ENCODE measurements around the gene SPTB.

The SPTB gene

GRCh38 chr14:64748521-64748920 lies 131.2 kb downstream of the SPTB start:
- Histone ChIP-seq H3K27me3 (ENCODE audit: control insufficient read depth in 1 of 2, insufficient read depth in 2 of 2, low read length in 2 of 2) (no peaks in the 10 kb centered on the region), H3K27ac (ENCODE audit: low read depth, low read length) (no peak overlapping the region), H3K4me3 (ENCODE audit: low read depth in 1 of 2, low read length in 2 of 2) (no peak overlapping the region), H3K9me3 (ENCODE audit: control insufficient read depth in 1 of 2, low read length in 2 of 2) (no peaks in the 10 kb centered on the region), H3K9ac (ENCODE audit: low read depth in 1 of 2, low read length in 2 of 2) (no peak overlapping the region), H3K36me3 (ENCODE audit: control insufficient read depth in 1 of 2, insufficient read depth in 2 of 2, low read length in 2 of 2) (peaks cover 8 to 22% of the 10 kb centered on the region in 2 donors), H3K4me1 (ENCODE audit: control insufficient read depth in 1 of 2, insufficient read depth in 2 of 2, low read length in 2 of 2) (no peaks in the 10 kb centered on the region)

GRCh38 chr14:64747327-64747726 lies 132.4 kb downstream of the SPTB start:
- H3K4me3 ChIP-seq (ENCODE audit: low read depth in 1 of 2, low read length in 2 of 2) = no peak overlapping the region
- no peak overlapping the region for H3K27ac ChIP-seq (ENCODE audit: low read depth, low read length)
- H3K9me3 ChIP-seq (ENCODE audit: control insufficient read depth in 1 of 2, low read length in 2 of 2) = no peaks in the 10 kb centered on the region
- no peak overlapping the region for H3K9ac ChIP-seq (ENCODE audit: low read depth in 1 of 2, low read length in 2 of 2)
- H3K4me1 ChIP-seq (ENCODE audit: control insufficient read depth in 1 of 2, insufficient read depth in 2 of 2, low read length in 2 of 2) = no peaks in the 10 kb centered on the region
- H3K36me3 ChIP-seq (ENCODE audit: control insufficient read depth in 1 of 2, insufficient read depth in 2 of 2, low read length in 2 of 2) = peaks cover 11 to 34% of the 10 kb centered on the region in 2 donors
- H3K27me3 ChIP-seq (ENCODE audit: control insufficient read depth in 1 of 2, insufficient read depth in 2 of 2, low read length in 2 of 2) = no peaks in the 10 kb centered on the region

- H3K9ac ChIP-seq (ENCODE audit: low read depth in 1 of 2, low read length in 2 of 2) = no peak overlapping the region
- H3K27ac ChIP-seq (ENCODE audit: low read depth, low read length) = no peak overlapping the region
- H3K27me3 ChIP-seq (ENCODE audit: control insufficient read depth in 1 of 2, insufficient read depth in 2 of 2, low read length in 2 of 2) = no peaks in the 10 kb centered on the region
- H3K9me3 ChIP-seq (ENCODE audit: control insufficient read depth in 1 of 2, low read length in 2 of 2) = no peaks in the 10 kb centered on the region
- peaks cover 13 to 42% of the 10 kb centered on the region in 2 donors for H3K36me3 ChIP-seq (ENCODE audit: control insufficient read depth in 1 of 2, insufficient read depth in 2 of 2, low read length in 2 of 2)
- no peak overlapping the region for H3K4me3 ChIP-seq (ENCODE audit: low read depth in 1 of 2, low read length in 2 of 2)
- H3K4me1 ChIP-seq (ENCODE audit: control insufficient read depth in 1 of 2, insufficient read depth in 2 of 2, low read length in 2 of 2) = no peaks in the 10 kb centered on the region
Measured at GRCh38 chr14:64746298-64747250, 133.1 kb downstream of the SPTB start.

- Histone ChIP-seq H3K27me3 (ENCODE audit: control insufficient read depth in 1 of 2, insufficient read depth in 2 of 2, low read length in 2 of 2) (no peaks in the 10 kb centered on the region), H3K4me1 (ENCODE audit: control insufficient read depth in 1 of 2, insufficient read depth in 2 of 2, low read length in 2 of 2) (no peaks in the 10 kb centered on the region), H3K9me3 (ENCODE audit: control insufficient read depth in 1 of 2, low read length in 2 of 2) (no peaks in the 10 kb centered on the region), H3K27ac (ENCODE audit: low read depth, low read length) (no peak overlapping the region), H3K4me3 (ENCODE audit: low read depth in 1 of 2, low read length in 2 of 2) (no peak overlapping the region), H3K9ac (ENCODE audit: low read depth in 1 of 2, low read length in 2 of 2) (no peak overlapping the region), H3K36me3 (ENCODE audit: control insufficient read depth in 1 of 2, insufficient read depth in 2 of 2, low read length in 2 of 2) (peaks cover 23 to 52% of the 10 kb centered on the region in 2 donors)
Measured at GRCh38 chr14:64745511-64746091, 134.1 kb downstream of the SPTB start.

- no peak overlapping the region for H3K4me3 ChIP-seq (ENCODE audit: low read depth in 1 of 2, low read length in 2 of 2)
- no peaks in the 10 kb centered on the region for H3K9me3 ChIP-seq (ENCODE audit: control insufficient read depth in 1 of 2, low read length in 2 of 2)
- H3K9ac ChIP-seq (ENCODE audit: low read depth in 1 of 2, low read length in 2 of 2) = no peak overlapping the region
- no peak overlapping the region for H3K27ac ChIP-seq (ENCODE audit: low read depth, low read length)
- H3K27me3 ChIP-seq (ENCODE audit: control insufficient read depth in 1 of 2, insufficient read depth in 2 of 2, low read length in 2 of 2) = no peaks in the 10 kb centered on the region
- H3K36me3 ChIP-seq (ENCODE audit: control insufficient read depth in 1 of 2, insufficient read depth in 2 of 2, low read length in 2 of 2) = peaks cover 38 to 71% of the 10 kb centered on the region in 2 donors
- no peaks in the 10 kb centered on the region for H3K4me1 ChIP-seq (ENCODE audit: control insufficient read depth in 1 of 2, insufficient read depth in 2 of 2, low read length in 2 of 2)
Measured at GRCh38 chr14:64743061-64743460, 136.6 kb downstream of the SPTB start.

- no peak overlapping the region for H3K27ac ChIP-seq (ENCODE audit: low read depth, low read length)
- H3K9me3 ChIP-seq (ENCODE audit: control insufficient read depth in 1 of 2, low read length in 2 of 2) = no peaks in the 10 kb centered on the region
- peaks cover 38 to 71% of the 10 kb centered on the region in 2 donors for H3K36me3 ChIP-seq (ENCODE audit: control insufficient read depth in 1 of 2, insufficient read depth in 2 of 2, low read length in 2 of 2)
- no peak overlapping the region for H3K4me3 ChIP-seq (ENCODE audit: low read depth in 1 of 2, low read length in 2 of 2)
- no peaks in the 10 kb centered on the region for H3K27me3 ChIP-seq (ENCODE audit: control insufficient read depth in 1 of 2, insufficient read depth in 2 of 2, low read length in 2 of 2)
- H3K9ac ChIP-seq (ENCODE audit: low read depth in 1 of 2, low read length in 2 of 2) = no peak overlapping the region
- peaks cover 3% of the 10 kb centered on the region in 2 donors for H3K4me1 ChIP-seq (ENCODE audit: control insufficient read depth in 1 of 2, insufficient read depth in 2 of 2, low read length in 2 of 2)
Measured at GRCh38 chr14:64741961-64742360, 137.7 kb downstream of the SPTB start.

GRCh38 chr14:64741200-64741599 lies 138.5 kb downstream of the SPTB start:
- Histone ChIP-seq H3K36me3 (ENCODE audit: control insufficient read depth in 1 of 2, insufficient read depth in 2 of 2, low read length in 2 of 2) (peaks cover 38 to 70% of the 10 kb centered on the region in 2 donors), H3K4me1 (ENCODE audit: control insufficient read depth in 1 of 2, insufficient read depth in 2 of 2, low read length in 2 of 2) (peaks cover 10 to 11% of the 10 kb centered on the region in 2 donors), H3K9ac (ENCODE audit: low read depth in 1 of 2, low read length in 2 of 2) (no peak overlapping the region), H3K27me3 (ENCODE audit: control insufficient read depth in 1 of 2, insufficient read depth in 2 of 2, low read length in 2 of 2) (no peaks in the 10 kb centered on the region), H3K9me3 (ENCODE audit: control insufficient read depth in 1 of 2, low read length in 2 of 2) (no peaks in the 10 kb centered on the region), H3K27ac (ENCODE audit: low read depth, low read length) (no peak overlapping the region), H3K4me3 (ENCODE audit: low read depth in 1 of 2, low read length in 2 of 2) (no peak overlapping the region)

GRCh38 chr14:64738281-64738804 lies 141.4 kb downstream of the SPTB start:
- Histone ChIP-seq H3K9me3 (ENCODE audit: control insufficient read depth in 1 of 2, low read length in 2 of 2) (no peaks in the 10 kb centered on the region), H3K36me3 (ENCODE audit: control insufficient read depth in 1 of 2, insufficient read depth in 2 of 2, low read length in 2 of 2) (peaks cover 31 to 61% of the 10 kb centered on the region in 2 donors), H3K27ac (ENCODE audit: low read depth, low read length) (no peak overlapping the region), H3K9ac (ENCODE audit: low read depth in 1 of 2, low read length in 2 of 2) (no peak overlapping the region), H3K4me1 (ENCODE audit: control insufficient read depth in 1 of 2, insufficient read depth in 2 of 2, low read length in 2 of 2) (peaks cover 13 to 14% of the 10 kb centered on the region in 2 donors), H3K4me3 (ENCODE audit: low read depth in 1 of 2, low read length in 2 of 2) (no peak overlapping the region), H3K27me3 (ENCODE audit: control insufficient read depth in 1 of 2, insufficient read depth in 2 of 2, low read length in 2 of 2) (no peaks in the 10 kb centered on the region)

GRCh38 chr14:64737391-64738280 lies 142.1 kb downstream of the SPTB start:
- H3K27ac ChIP-seq (ENCODE audit: low read depth, low read length) = no peak overlapping the region
- H3K27me3 ChIP-seq (ENCODE audit: control insufficient read depth in 1 of 2, insufficient read depth in 2 of 2, low read length in 2 of 2) = no peaks in the 10 kb centered on the region
- H3K4me1 ChIP-seq (ENCODE audit: control insufficient read depth in 1 of 2, insufficient read depth in 2 of 2, low read length in 2 of 2) = peaks cover 13 to 14% of the 10 kb centered on the region in 2 donors
- H3K9ac ChIP-seq (ENCODE audit: low read depth in 1 of 2, low read length in 2 of 2) = no peak overlapping the region
- H3K36me3 ChIP-seq (ENCODE audit: control insufficient read depth in 1 of 2, insufficient read depth in 2 of 2, low read length in 2 of 2) = peaks cover 30 to 59% of the 10 kb centered on the region in 2 donors
- no peaks in the 10 kb centered on the region for H3K9me3 ChIP-seq (ENCODE audit: control insufficient read depth in 1 of 2, low read length in 2 of 2)
- H3K4me3 ChIP-seq (ENCODE audit: low read depth in 1 of 2, low read length in 2 of 2) = no peak overlapping the region
